Stomach (tissue), 4 donors: ENCODE measurements around the gene CHST12.

ENCODE experiments used
- EP300 ChIP-seq: sonication (generic); formaldehyde crosslinking; IDR thresholded peaks from one replicate; pipeline ENCODE4 v1.6.1; 2017; ENCODE audit warnings: antibody characterized with exemption
- POLR2A ChIP-seq, 4 donors: fragments of 450-650 bp; IDR thresholded peaks; one replicate each; pipeline ENCODE4 v1.6.1; 2016; ENCODE audit warnings: antibody characterized with exemption in 4 of 4, control low read depth in 2 of 4, mild to moderate bottlenecking in 1 of 4, moderate library complexity in 1 of 4
- POLR2AphosphoS5 ChIP-seq, 3 donors: sonication (generic); formaldehyde crosslinking; IDR thresholded peaks; one replicate each; pipeline ENCODE4 v1.6.1; 2016; ENCODE audit warnings: antibody characterized with exemption in 3 of 3
- TF ChIP-seq, protein P1 (sequence below), 7 experiments: fragments of 450-650 bp in 4 of 7; fragments of 200-600 bp in 3 of 7; sonication (generic) in 3 of 7; IDR thresholded peaks; one replicate each; pipeline ENCODE4 v1.5.1; 2016 to 2019; ENCODE audit warnings: antibody characterized with exemption in 7 of 7, control low read depth in 2 of 7, mild to moderate bottlenecking in 1 of 7

DNA sequence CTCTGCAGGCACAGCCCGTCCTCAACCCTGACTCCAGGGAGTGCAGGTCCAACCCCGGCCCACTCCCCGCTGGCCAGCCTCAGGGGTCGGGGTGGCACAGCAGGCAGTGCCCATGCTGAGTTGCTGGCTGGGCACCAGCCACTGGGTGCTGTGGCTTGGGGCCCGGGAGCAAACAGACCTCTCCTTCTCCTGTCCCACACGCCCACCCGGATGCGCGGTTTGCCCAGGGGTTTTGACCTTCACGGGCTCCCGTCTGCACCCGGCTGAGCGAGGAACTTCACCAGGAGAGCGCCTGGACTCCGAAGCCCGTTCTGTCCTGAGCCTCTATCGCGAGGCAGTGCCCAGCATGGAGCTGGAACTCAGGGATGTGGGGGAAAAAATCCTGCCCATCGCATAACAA, 75.4 kb downstream of the CHST12 start:
- TF ChIP-seq, protein P1, sequence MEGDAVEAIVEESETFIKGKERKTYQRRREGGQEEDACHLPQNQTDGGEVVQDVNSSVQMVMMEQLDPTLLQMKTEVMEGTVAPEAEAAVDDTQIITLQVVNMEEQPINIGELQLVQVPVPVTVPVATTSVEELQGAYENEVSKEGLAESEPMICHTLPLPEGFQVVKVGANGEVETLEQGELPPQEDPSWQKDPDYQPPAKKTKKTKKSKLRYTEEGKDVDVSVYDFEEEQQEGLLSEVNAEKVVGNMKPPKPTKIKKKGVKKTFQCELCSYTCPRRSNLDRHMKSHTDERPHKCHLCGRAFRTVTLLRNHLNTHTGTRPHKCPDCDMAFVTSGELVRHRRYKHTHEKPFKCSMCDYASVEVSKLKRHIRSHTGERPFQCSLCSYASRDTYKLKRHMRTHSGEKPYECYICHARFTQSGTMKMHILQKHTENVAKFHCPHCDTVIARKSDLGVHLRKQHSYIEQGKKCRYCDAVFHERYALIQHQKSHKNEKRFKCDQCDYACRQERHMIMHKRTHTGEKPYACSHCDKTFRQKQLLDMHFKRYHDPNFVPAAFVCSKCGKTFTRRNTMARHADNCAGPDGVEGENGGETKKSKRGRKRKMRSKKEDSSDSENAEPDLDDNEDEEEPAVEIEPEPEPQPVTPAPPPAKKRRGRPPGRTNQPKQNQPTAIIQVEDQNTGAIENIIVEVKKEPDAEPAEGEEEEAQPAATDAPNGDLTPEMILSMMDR (IDR thresholded peaks at IDR 0.05): no peak
- TF ChIP-seq EP300: no peak
- no peak for TF ChIP-seq POLR2A (IDR thresholded peaks at IDR 0.05)
- no peak for TF ChIP-seq POLR2AphosphoS5 (IDR thresholded peaks at IDR 0.05)
